RWPE1 (cell line): Measurements from ENCODE around the gene N4BP2L1.

Experiments
- CTCF ChIA-PET: fragments of 350-600 bp; sonication (Branson Sonifier 250); formaldehyde crosslinking; extraction: SDS; loops from one replicate; lab custom pipeline; 2021; lab: Yijun Ruan, JAX
- POLR2A ChIA-PET: fragments of 400-600 bp; formaldehyde crosslinking; extraction: SDS; loops from one replicate; lab custom pipeline; 2020; ENCODE audit warnings: antibody characterized with exemption; ENCODE audit not compliant: low non-redundant PET; lab: Yijun Ruan, JAX
- DNase-seq: peaks from one replicate; pipeline ENCODE4 v3.0.0; 2012; ENCODE audit warnings: low spot score
- H3K27ac ChIP-seq: fragments of 450-650 bp; 2 replicates; pipeline ENCODE4 v1.5.1; 2017
- CTCF ChIP-seq: fragments of 450-650 bp; conservative IDR thresholded peaks from 2 replicates; pipeline ENCODE4 v1.5.1; 2017; ENCODE audit warnings: low read depth, mild to moderate bottlenecking

N4BP2L1 gene

GRCh38 chr13:32448972-32449371 lies 21.0 kb upstream of the N4BP2L1 start:
- no peak for TF ChIP-seq CTCF
- H3K27ac ChIP-seq, result no peak overlapping the region
- no peak for DNase-seq
- ChIA-PET POLR2A (no interaction called here), CTCF (no interaction called here)

GRCh38 chr13:32447894-32448623 lies 20.1 kb upstream of the N4BP2L1 start:
- ChIA-PET CTCF (no interaction called here), POLR2A (no interaction called here)
- no peak for DNase-seq

GRCh38 chr13:32446773-32447465 lies 19.0 kb upstream of the N4BP2L1 start:
- POLR2A ChIA-PET, result no interaction called here
- DNase-seq, result no peak
- no peak for TF ChIP-seq CTCF
- no peak overlapping the region for H3K27ac ChIP-seq
- CTCF ChIA-PET, result interaction anchor here (0.7 kb wide), 1 partner anchor 537 kb away, joined by 3 read pairs; no protein-coding TSS in a partner anchor

More at GRCh38 chr13:32447894-32448623, 20.1 kb upstream of the N4BP2L1 start:
- TF ChIP-seq CTCF, result no peak
- no peak overlapping the region for H3K27ac ChIP-seq

- ChIA-PET POLR2A (no interaction called here), CTCF (interaction anchor here (0.7 kb wide), 1 partner anchor 537 kb away, joined by 3 read pairs; no protein-coding TSS in a partner anchor)
- H3K27ac ChIP-seq, result no peak overlapping the region
- no peak for DNase-seq
- no peak for TF ChIP-seq CTCF
These were observed 18.3 kb upstream of the N4BP2L1 start for GRCh38 chr13:32446220-32446619.

- CTCF ChIA-PET, result no interaction called here
- POLR2A ChIA-PET, result no interaction called here
- no peak for DNase-seq
- no peak overlapping the region for H3K27ac ChIP-seq
- TF ChIP-seq CTCF, result no peak
These were observed 17.5 kb upstream of the N4BP2L1 start for GRCh38 chr13:32445461-32445860.

- CTCF ChIA-PET, result interaction anchor here (0.6 to 0.7 kb wide), 2 partner anchors 59 to 78 kb away, joined by 3 read pairs; no protein-coding TSS in a partner anchor
- no peak for DNase-seq
- POLR2A ChIA-PET, result no interaction called here
These were observed 15.2 kb upstream of the N4BP2L1 start for GRCh38 chr13:32443111-32443510.

More at GRCh38 chr13:32443111-32443510, 15.2 kb upstream of the N4BP2L1 start:
- no peak for TF ChIP-seq CTCF
- H3K27ac ChIP-seq, result no peak overlapping the region
